CD1c-positive myeloid dendritic cell (primary cell): Measurements from ENCODE around the gene GNL3.

Experiments
- DNase-seq: peaks from one replicate; pipeline ENCODE4 v3.0.0-alpha.2; 2016; ENCODE audit errors: extremely low spot score

GNL3 gene

GRCh38 chr3:52689151-52689550 is 3.3 kb downstream of the GNL3 start:
- no peak for DNase-seq

GRCh38 chr3:52690560-52690959 is 4.7 kb downstream of the GNL3 start:
- DNase-seq, result no peak

- DNase-seq, result no peak
Observed at GRCh38 chr3:52693071-52693470, 7.2 kb downstream of the GNL3 start.

- no peak for DNase-seq
Observed at GRCh38 chr3:52694528-52695189, 8.8 kb downstream of the GNL3 start.

GRCh38 chr3:52695798-52696671 is 10.2 kb downstream of the GNL3 start:
- DNase-seq, result no peak

GRCh38 chr3:52696830-52697631 is 11.2 kb downstream of the GNL3 start:
- peak; percentile 57 for DNase-seq

- DNase-seq, result no peak
Observed at GRCh38 chr3:52697632-52697965, 11.8 kb downstream of the GNL3 start.

GRCh38 chr3:52703341-52703740 is 17.5 kb downstream of the GNL3 start:
- DNase-seq, result no peak

- DNase-seq, result no peak
Observed at GRCh38 chr3:52704611-52705437, 19.0 kb downstream of the GNL3 start.

- no peak for DNase-seq
Observed at GRCh38 chr3:52705438-52705687, 19.5 kb downstream of the GNL3 start.

GRCh38 chr3:52705688-52706686 is 20.2 kb downstream of the GNL3 start, which contains the start of the genes GLT8D1 and SPCS1:
TSS of gene GLT8D1 (minus strand) at chr3:52705791. CDS start at chr3:52700460, 5,331 bp downstream.
TSS of gene SPCS1 (plus strand) at chr3:52706106. CDS start at chr3:52706247, 141 bp downstream.
- peak; percentile 93 for DNase-seq

- no peak for DNase-seq
Observed at GRCh38 chr3:52707585-52707984, 21.8 kb downstream of the GNL3 start.

- no peak for DNase-seq
Observed at GRCh38 chr3:52710512-52710911, 24.7 kb downstream of the GNL3 start.

- DNase-seq, result no peak
Observed at GRCh38 chr3:52712291-52713212, 26.7 kb downstream of the GNL3 start.

- no peak for DNase-seq
Observed at GRCh38 chr3:52714335-52715302, 28.8 kb downstream of the GNL3 start.

GRCh38 chr3:52715714-52716305 is 30.0 kb downstream of the GNL3 start:
- peak; percentile 24 for DNase-seq

GRCh38 chr3:52719618-52720017 is 33.8 kb downstream of the GNL3 start:
- DNase-seq, result no peak
